HepG2 (cell line): ENCODE data around the gene FAIM. TPM values are rescaled to one million over a fixed set of nuclear protein-coding genes. Genes with fewer than 3 reads are reported as not detected.

Experiments used
- AGO2 ChIP-seq: fragments of 200-400 bp; formaldehyde crosslinking; optimal IDR thresholded peaks from 2 replicates; pipeline ENCODE3; 2017; ENCODE audit warnings: mild to moderate bottlenecking, low read depth, low read length, moderate library complexity
- ATAD3A ChIP-seq: sonication (generic); formaldehyde crosslinking; IDR thresholded peaks from 2 replicates; pipeline ENCODE4 v1.4.0; 2020; ENCODE audit warnings: missing genetic modification reagents
- CCAR2 ChIP-seq: fragments of 200-400 bp; formaldehyde crosslinking; optimal IDR thresholded peaks from 2 replicates; pipeline ENCODE3; 2018; ENCODE audit warnings: low read depth, mild to moderate bottlenecking, low read length, moderate library complexity
- FOXO1 ChIP-seq: sonication (generic); formaldehyde crosslinking; IDR thresholded peaks from 2 replicates; pipeline ENCODE4 v1.4.0; 2020; ENCODE audit warnings: missing genetic modification reagents
- FUBP1 ChIP-seq: sonication (generic); formaldehyde crosslinking; IDR thresholded peaks from 2 replicates; pipeline ENCODE4 v1.5.1; 2020; ENCODE audit warnings: missing genetic modification reagents, mild to moderate bottlenecking, borderline replicate concordance
- MXD4 ChIP-seq: IDR thresholded peaks from 2 replicates; pipeline ENCODE4 v1.6.1; 2016; ENCODE audit warnings: mild to moderate bottlenecking, missing biosample characterization, missing genetic modification reagents
- TBX2 ChIP-seq: sonication (generic); formaldehyde crosslinking; IDR thresholded peaks from 2 replicates; pipeline ENCODE4 v1.5.0; 2020; ENCODE audit warnings: missing genetic modification reagents, mild to moderate bottlenecking, borderline replicate concordance
- ZKSCAN8 ChIP-seq: IDR thresholded peaks from 2 replicates; pipeline ENCODE4 v1.6.1; 2016; ENCODE audit warnings: borderline replicate concordance, missing genetic modification reagents, missing compliant biosample characterization
- ZNF205 ChIP-seq: IDR thresholded peaks from 2 replicates; pipeline ENCODE4 v1.6.1; 2018; ENCODE audit warnings: missing biosample characterization, missing genetic modification reagents
- ZNF569 ChIP-seq: sonication (generic); formaldehyde crosslinking; IDR thresholded peaks from 2 replicates; pipeline ENCODE4 v1.5.0; 2020; ENCODE audit warnings: mild to moderate bottlenecking, missing genetic modification reagents, moderate library complexity, borderline replicate concordance
- ZNF646 ChIP-seq: sonication (generic); formaldehyde crosslinking; IDR thresholded peaks from 2 replicates; pipeline ENCODE4 v1.9.0; 2021; ENCODE audit warnings: mild to moderate bottlenecking, missing genetic modification reagents
- ZNF75D ChIP-seq: sonication (generic); formaldehyde crosslinking; IDR thresholded peaks from 2 replicates; pipeline ENCODE4 v1.8.1; 2023; ENCODE audit warnings: missing genetic modification reagents, mild to moderate bottlenecking, borderline replicate concordance
- polyA plus RNA-seq, 8 experiments: library from polyadenylated mRNA; depleted of rRNA in 3 of 8; stranded (reverse) in 7 of 8; unstranded in 1 of 8; fragments of >200 nt; fragmentation: Illumina TruSeq in 4 of 8; extraction: Trizol in 4 of 8; gene quantifications; 2 replicates each; pipeline versions ENCODE4 v1.2.1 to v1.2.3, GENCODE V29; 2011 to 2016; ENCODE audit warnings: low read depth in 4 of 8, missing spikeins in 1 of 8, mixed read lengths in 1 of 8; ENCODE audit not compliant: insufficient read depth in 1 of 8
- total RNA-seq, 5 experiments: library from RNA; depleted of rRNA; stranded (reverse); fragments of >200 nt; fragmentation: Illumina TruSeq; extraction: Trizol; gene quantifications; 2 replicates each; pipeline ENCODE4 v1.2.3, GENCODE V29; 2016; ENCODE audit warnings: low read depth in 1 of 5
- TF ChIP-seq, protein P1 (sequence below): sonication (generic); formaldehyde crosslinking; IDR thresholded peaks from 2 replicates; pipeline ENCODE4 v1.4.0; 2020; ENCODE audit warnings: missing genetic modification reagents
- TF ChIP-seq, protein P2 (sequence below): sonication (generic); formaldehyde crosslinking; IDR thresholded peaks from 2 replicates; pipeline ENCODE4 v1.4.0; 2020; ENCODE audit warnings: missing genetic modification reagents, borderline replicate concordance

The FAIM gene
- total and polyA plus RNA-seq, 2 of the 13 experiments (the other 11 are each of a cell fraction or from before 2014, with no cell fraction given), result 4.3 to 25.8 TPM

GRCh38 chr3:138594150-138594934 lies 14.2 kb upstream of the FAIM start, which contains the start of gene CEP70 (continued):
- no peak for TF ChIP-seq ZNF569 (CRISPR knock-in tag)
- TF ChIP-seq, protein P1, sequence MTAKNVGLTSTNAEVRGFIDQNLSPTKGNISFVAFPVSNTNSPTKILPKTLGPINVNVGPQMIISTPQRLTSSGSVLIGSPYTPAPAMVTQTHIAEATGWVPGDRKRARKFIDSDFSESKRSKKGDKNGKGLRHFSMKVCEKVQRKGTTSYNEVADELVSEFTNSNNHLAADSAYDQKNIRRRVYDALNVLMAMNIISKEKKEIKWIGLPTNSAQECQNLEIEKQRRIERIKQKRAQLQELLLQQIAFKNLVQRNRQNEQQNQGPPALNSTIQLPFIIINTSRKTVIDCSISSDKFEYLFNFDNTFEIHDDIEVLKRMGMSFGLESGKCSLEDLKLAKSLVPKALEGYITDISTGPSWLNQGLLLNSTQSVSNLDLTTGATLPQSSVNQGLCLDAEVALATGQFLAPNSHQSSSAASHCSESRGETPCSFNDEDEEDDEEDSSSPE (CRISPR knock-in tag), result peak; percentile 68
- no peak for TF ChIP-seq ATAD3A
- TF ChIP-seq ZNF75D, result no peak
- TF ChIP-seq FUBP1 (CRISPR knock-in tag), result no peak
- peak; percentile 89 for TF ChIP-seq TBX2 (CRISPR knock-in tag)
- TF ChIP-seq CCAR2, result no peak
- TF ChIP-seq FOXO1 (CRISPR knock-in tag), result no peak
- no peak for TF ChIP-seq AGO2
- TF ChIP-seq MXD4 (CRISPR knock-in tag), result peak; percentile 82
- peak; percentile 48; the same call in 1 of the 2 replicates for TF ChIP-seq ZKSCAN8 (CRISPR knock-in tag)
- TF ChIP-seq, protein P2, sequence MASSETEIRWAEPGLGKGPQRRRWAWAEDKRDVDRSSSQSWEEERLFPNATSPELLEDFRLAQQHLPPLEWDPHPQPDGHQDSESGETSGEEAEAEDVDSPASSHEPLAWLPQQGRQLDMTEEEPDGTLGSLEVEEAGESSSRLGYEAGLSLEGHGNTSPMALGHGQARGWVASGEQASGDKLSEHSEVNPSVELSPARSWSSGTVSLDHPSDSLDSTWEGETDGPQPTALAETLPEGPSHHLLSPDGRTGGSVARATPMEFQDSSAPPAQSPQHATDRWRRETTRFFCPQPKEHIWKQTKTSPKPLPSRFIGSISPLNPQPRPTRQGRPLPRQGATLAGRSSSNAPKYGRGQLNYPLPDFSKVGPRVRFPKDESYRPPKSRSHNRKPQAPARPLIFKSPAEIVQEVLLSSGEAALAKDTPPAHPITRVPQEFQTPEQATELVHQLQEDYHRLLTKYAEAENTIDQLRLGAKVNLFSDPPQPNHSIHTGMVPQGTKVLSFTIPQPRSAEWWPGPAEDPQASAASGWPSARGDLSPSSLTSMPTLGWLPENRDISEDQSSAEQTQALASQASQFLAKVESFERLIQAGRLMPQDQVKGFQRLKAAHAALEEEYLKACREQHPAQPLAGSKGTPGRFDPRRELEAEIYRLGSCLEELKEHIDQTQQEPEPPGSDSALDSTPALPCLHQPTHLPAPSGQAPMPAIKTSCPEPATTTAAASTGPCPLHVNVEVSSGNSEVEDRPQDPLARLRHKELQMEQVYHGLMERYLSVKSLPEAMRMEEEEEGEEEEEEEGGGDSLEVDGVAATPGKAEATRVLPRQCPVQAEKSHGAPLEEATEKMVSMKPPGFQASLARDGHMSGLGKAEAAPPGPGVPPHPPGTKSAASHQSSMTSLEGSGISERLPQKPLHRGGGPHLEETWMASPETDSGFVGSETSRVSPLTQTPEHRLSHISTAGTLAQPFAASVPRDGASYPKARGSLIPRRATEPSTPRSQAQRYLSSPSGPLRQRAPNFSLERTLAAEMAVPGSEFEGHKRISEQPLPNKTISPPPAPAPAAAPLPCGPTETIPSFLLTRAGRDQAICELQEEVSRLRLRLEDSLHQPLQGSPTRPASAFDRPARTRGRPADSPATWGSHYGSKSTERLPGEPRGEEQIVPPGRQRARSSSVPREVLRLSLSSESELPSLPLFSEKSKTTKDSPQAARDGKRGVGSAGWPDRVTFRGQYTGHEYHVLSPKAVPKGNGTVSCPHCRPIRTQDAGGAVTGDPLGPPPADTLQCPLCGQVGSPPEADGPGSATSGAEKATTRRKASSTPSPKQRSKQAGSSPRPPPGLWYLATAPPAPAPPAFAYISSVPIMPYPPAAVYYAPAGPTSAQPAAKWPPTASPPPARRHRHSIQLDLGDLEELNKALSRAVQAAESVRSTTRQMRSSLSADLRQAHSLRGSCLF, result peak; percentile 42; the same call in 1 of the 2 replicates
- TF ChIP-seq ZNF646 (CRISPR knock-in tag), result no peak
- TF ChIP-seq ZNF205 (CRISPR knock-in tag), result peak; percentile 43
